Esophagus muscularis mucosa (tissue), 4 donors: ENCODE measurements around the gene LSM3. TPM values are rescaled to one million over a fixed set of nuclear protein-coding genes. Genes with fewer than 3 reads are reported as not detected.

ENCODE experiments used
- DNase-seq: peaks from one replicate; pipeline ENCODE4 v3.0.0-alpha.2; 2017; ENCODE audit errors: extremely low spot score
- H3K27ac ChIP-seq, 4 donors: fragments of 200-600 bp; sonication (generic); replicated peaks in 1 of 4; 1 replicate in 3 of 4; 2 replicates in 1 of 4; pipeline ENCODE4 v1.5.1; 2016 to 2019; ENCODE audit warnings: mild to moderate bottlenecking in 1 of 4
- H3K27me3 ChIP-seq, 4 donors: fragments of 200-600 bp; sonication (generic); one replicate each; pipeline versions ENCODE4 v1.5.1 to v1.6.0; 2016 to 2019
- H3K36me3 ChIP-seq, 4 donors: fragments of 200-600 bp; sonication (generic); one replicate each; pipeline ENCODE4 v1.5.1; 2016 to 2019
- H3K4me1 ChIP-seq, 4 donors: fragments of 200-600 bp; sonication (generic); one replicate each; pipeline ENCODE4 v1.5.1; 2016 to 2019
- H3K4me3 ChIP-seq, 4 donors: fragments of 200-600 bp; sonication (generic); 1 replicate in 2 of 4; 2 replicates in 2 of 4; pipeline ENCODE4 v1.5.1; 2016 to 2019; ENCODE audit warnings: mild to moderate bottlenecking in 4 of 4, moderate library complexity in 1 of 4
- H3K9me3 ChIP-seq, 4 donors: fragments of 200-600 bp; sonication (generic); 1 replicate in 3 of 4; 2 replicates in 1 of 4; pipeline ENCODE4 v1.5.1; 2016 to 2019
- EP300 ChIP-seq: sonication (generic); formaldehyde crosslinking; IDR thresholded peaks from one replicate; pipeline ENCODE4 v1.6.1; 2017; ENCODE audit warnings: antibody characterized with exemption
- POLR2A ChIP-seq: fragments of 450-650 bp; IDR thresholded peaks from one replicate; pipeline ENCODE4 v1.6.1; 2017; ENCODE audit warnings: antibody characterized with exemption, moderate library complexity, mild to moderate bottlenecking, low read depth
- POLR2AphosphoS5 ChIP-seq, 2 donors: sonication (generic); formaldehyde crosslinking; IDR thresholded peaks; one replicate each; pipeline ENCODE4 v1.6.1; 2017; ENCODE audit warnings: antibody characterized with exemption in 2 of 2
- WGBS: methylation state at CpG from one replicate; pipeline ENCODE4 v1.1.5; 2018; 5-methylcytosine and 5-hydroxymethylcytosine counted together
- intact Hi-C: fragments of 100-400 bp; cut with DNase I; formaldehyde crosslinking; loops from one replicate; pipeline ENCODE4 v1.15.1; 2023
- total RNA-seq, 4 donors: library from RNA; depleted of rRNA; stranded (reverse); fragments of >200 nt; gene quantifications; one replicate each; pipeline versions ENCODE4 v1.1.0 to v1.2.1, GENCODE V29; 2016
- TF ChIP-seq, protein P1 (sequence below), 3 experiments: fragments of 200-600 bp in 2 of 3; fragments of 450-650 bp in 1 of 3; sonication (generic) in 2 of 3; IDR thresholded peaks; one replicate each; pipeline ENCODE4 v1.5.1; 2017 to 2019; ENCODE audit warnings: antibody characterized with exemption in 3 of 3, mild to moderate bottlenecking in 2 of 3, moderate library complexity in 1 of 3

Gene LSM3
- total RNA-seq, 4 donors from 2014 or later: 8.0 to 12.0 (median 9.6) TPM

- intact Hi-C loops: loop anchor here (2.0 to 10.0 kb wide), 2 partner anchors 54 to 284 kb away; partner anchors contain the start of genes CHCHD4 and TMEM43
- Histone ChIP-seq H3K4me1 (peaks cover 23 to 58% (median 41%) of the 10 kb centered on the region in 4 donors), H3K9me3 (no peaks in the 10 kb centered on the region), H3K27me3 (no peaks in the 10 kb centered on the region), H3K4me3 (peak overlapping the region; percentile 65 to 96 (median 77)), H3K36me3 (peaks cover 11 to 31% (median 23%) of the 10 kb centered on the region in 4 donors), H3K27ac (peak overlapping the region; percentile 89 to 98 (median 96))
- DNase-seq: no peak
- TF ChIP-seq, protein P1, sequence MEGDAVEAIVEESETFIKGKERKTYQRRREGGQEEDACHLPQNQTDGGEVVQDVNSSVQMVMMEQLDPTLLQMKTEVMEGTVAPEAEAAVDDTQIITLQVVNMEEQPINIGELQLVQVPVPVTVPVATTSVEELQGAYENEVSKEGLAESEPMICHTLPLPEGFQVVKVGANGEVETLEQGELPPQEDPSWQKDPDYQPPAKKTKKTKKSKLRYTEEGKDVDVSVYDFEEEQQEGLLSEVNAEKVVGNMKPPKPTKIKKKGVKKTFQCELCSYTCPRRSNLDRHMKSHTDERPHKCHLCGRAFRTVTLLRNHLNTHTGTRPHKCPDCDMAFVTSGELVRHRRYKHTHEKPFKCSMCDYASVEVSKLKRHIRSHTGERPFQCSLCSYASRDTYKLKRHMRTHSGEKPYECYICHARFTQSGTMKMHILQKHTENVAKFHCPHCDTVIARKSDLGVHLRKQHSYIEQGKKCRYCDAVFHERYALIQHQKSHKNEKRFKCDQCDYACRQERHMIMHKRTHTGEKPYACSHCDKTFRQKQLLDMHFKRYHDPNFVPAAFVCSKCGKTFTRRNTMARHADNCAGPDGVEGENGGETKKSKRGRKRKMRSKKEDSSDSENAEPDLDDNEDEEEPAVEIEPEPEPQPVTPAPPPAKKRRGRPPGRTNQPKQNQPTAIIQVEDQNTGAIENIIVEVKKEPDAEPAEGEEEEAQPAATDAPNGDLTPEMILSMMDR (IDR thresholded peaks at IDR 0.05): no peak
- no peak for TF ChIP-seq POLR2A
- no peak for TF ChIP-seq POLR2AphosphoS5 (IDR thresholded peaks at IDR 0.05)
- TF ChIP-seq EP300: no peak
- whole genome bisulfite sequencing: 7% methylated on average over 3 of the region's 3 CpGs
Observed at GRCh38 chr3:14179114-14179465, 473 bp downstream of the LSM3 start.

DNA sequence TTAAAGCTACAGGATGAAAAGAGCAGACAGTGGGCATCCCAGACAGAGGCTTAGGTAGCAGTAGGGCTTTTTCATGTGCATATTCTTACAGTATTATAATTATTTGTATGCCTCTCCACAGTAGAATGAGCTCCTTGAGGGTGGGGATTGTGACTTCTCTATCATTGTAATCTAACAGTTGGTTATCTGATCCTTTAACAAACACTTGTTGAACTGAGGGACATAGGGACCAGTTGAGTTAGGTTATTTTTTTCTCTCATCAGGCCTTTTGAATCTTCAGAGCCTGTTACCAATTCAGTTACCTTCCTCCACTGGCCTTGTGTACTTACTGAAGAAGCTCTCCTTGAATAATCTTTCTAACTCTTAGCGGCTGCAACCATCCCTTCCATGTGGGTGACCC lies 1.2 kb downstream of the LSM3 start:
- Histone ChIP-seq H3K4me3 (no peak overlapping the region), H3K36me3 (peaks cover 12 to 37% (median 28%) of the 10 kb centered on the region in 4 donors), H3K4me1 (peaks cover 23 to 57% (median 39%) of the 10 kb centered on the region in 4 donors), H3K9me3 (no peaks in the 10 kb centered on the region), H3K27me3 (no peaks in the 10 kb centered on the region), H3K27ac (no peak overlapping the region)
- DNase-seq: no peak
- WGBS: 93% methylated on average over 1 of the region's 1 CpG
- TF ChIP-seq EP300 (no peak), POLR2A (no peak), POLR2AphosphoS5 (IDR thresholded peaks at IDR 0.05) (no peak)
- TF ChIP-seq, protein P1 (IDR thresholded peaks at IDR 0.05): no peak
- intact Hi-C loops: loop anchor here (2.0 to 10.0 kb wide), 2 partner anchors 55 to 285 kb away; partner anchors contain the start of genes CHCHD4 and TMEM43

DNA sequence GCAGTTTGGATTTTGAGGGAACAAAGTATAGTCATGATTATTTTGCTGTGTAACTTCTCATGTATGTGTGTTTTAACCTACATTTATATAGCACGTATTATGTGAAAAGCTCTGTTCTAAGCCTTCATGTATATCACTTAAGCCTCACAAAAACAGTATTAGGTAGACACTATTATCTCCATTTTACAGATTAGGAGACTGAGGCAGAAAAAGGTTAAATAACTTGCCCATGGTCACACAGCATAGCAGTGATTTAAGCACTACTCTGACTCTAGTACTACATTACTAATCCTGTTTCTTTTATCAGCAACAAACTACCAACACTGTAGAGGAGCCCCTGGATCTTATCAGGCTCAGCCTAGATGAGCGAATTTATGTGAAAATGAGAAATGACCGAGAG lies 2.6 kb downstream of the LSM3 start:
- intact Hi-C loops: no loop called here
- Histone ChIP-seq H3K4me1 (peaks cover 23 to 43% (median 28%) of the 10 kb centered on the region in 4 donors), H3K4me3 (no peak overlapping the region), H3K27me3 (no peaks in the 10 kb centered on the region), H3K36me3 (peaks cover 12 to 52% (median 43%) of the 10 kb centered on the region in 4 donors), H3K9me3 (no peaks in the 10 kb centered on the region), H3K27ac (no peak overlapping the region)
- TF ChIP-seq POLR2AphosphoS5 (IDR thresholded peaks at IDR 0.05) (no peak), EP300 (no peak), POLR2A (no peak)
- TF ChIP-seq, protein P1 (IDR thresholded peaks at IDR 0.05): no peak
- no peak for DNase-seq
- 93% methylated on average over 3 of the region's 3 CpGs for WGBS

- no peak overlapping the region for H3K27ac ChIP-seq
Observed at GRCh38 chr3:14183015-14183577, 4.5 kb downstream of the LSM3 start.

More at GRCh38 chr3:14183015-14183577, 4.5 kb downstream of the LSM3 start:
- Histone ChIP-seq H3K4me1 (peaks cover 10 to 28% (median 13%) of the 10 kb centered on the region in 4 donors), H3K4me3 (no peak overlapping the region), H3K36me3 (peaks cover 12 to 70% (median 59%) of the 10 kb centered on the region in 4 donors), H3K9me3 (no peaks in the 10 kb centered on the region), H3K27me3 (no peaks in the 10 kb centered on the region)
- DNase-seq: no peak
- WGBS: 62% methylated on average over 2 of the region's 2 CpGs
- TF ChIP-seq, protein P1 (IDR thresholded peaks at IDR 0.05): no peak
- TF ChIP-seq POLR2A (no peak), POLR2AphosphoS5 (IDR thresholded peaks at IDR 0.05) (no peak), EP300 (no peak)
- intact Hi-C loops: no loop called here
